Measurements from ENCODE around the gene BAZ2B. TPM values are rescaled to one million over a fixed set of nuclear protein-coding genes. Genes with fewer than 3 reads are reported as not detected.

The BAZ2B gene
- total RNA-seq, 1 experiment from 2014 or later, result 33.0 TPM

- TF ChIP-seq AFF4 (CRISPR knock-in tag; IDR thresholded peaks at IDR 0.05; ENCODE audit: borderline replicate concordance) (no peak), MYBL2 (CRISPR knock-in tag; IDR thresholded peaks at IDR 0.05) (no peak)
- H3K4me1 Mint-ChIP-seq, result no peaks in the 10 kb centered on the region
- H3K27ac Mint-ChIP-seq, result no peak overlapping the region
- POLR2A ChIA-PET, result no interaction called here
- DNase-seq (ENCODE audit: low spot score), result no peak
- ATAC-seq, result no peak
- H3K4me3 Mint-ChIP-seq, result no peak overlapping the region
- CTCF ChIA-PET, result no interaction called here
- no peaks in the 10 kb centered on the region for H3K9me3 Mint-ChIP-seq
- H3K27me3 Mint-ChIP-seq (ENCODE audit: low read depth), result no peaks in the 10 kb centered on the region
- H3K36me3 Mint-ChIP-seq, result peaks cover 23% of the 10 kb centered on the region
Observed at GRCh38 chr2:159371506-159371905, 244.8 kb downstream of the BAZ2B start.

- H3K4me1 Mint-ChIP-seq, result no peaks in the 10 kb centered on the region
- ChIA-PET POLR2A (no interaction called here), CTCF (no interaction called here)
- H3K27ac Mint-ChIP-seq, result no peak overlapping the region
- no peak overlapping the region for H3K4me3 Mint-ChIP-seq
- peaks cover 6% of the 10 kb centered on the region; the same call in 1 of the 2 replicates for H3K9me3 Mint-ChIP-seq
- DNase-seq (ENCODE audit: low spot score) (no peak), ATAC-seq (no peak)
- no peaks in the 10 kb centered on the region for H3K27me3 Mint-ChIP-seq (ENCODE audit: low read depth)
- peaks cover 31% of the 10 kb centered on the region for H3K36me3 Mint-ChIP-seq
- TF ChIP-seq NFATC4 (CRISPR knock-in tag; IDR thresholded peaks at IDR 0.05) (no peak), NR2C2 (CRISPR knock-in tag; IDR thresholded peaks at IDR 0.05) (no peak), ZNF512 (CRISPR knock-in tag; IDR thresholded peaks at IDR 0.05; ENCODE audit: borderline replicate concordance) (no peak), TEAD1 (CRISPR knock-in tag; IDR thresholded peaks at IDR 0.05) (no peak), NR3C1 (CRISPR knock-in tag; conservative IDR thresholded peaks at IDR 0.05; ENCODE audit: low read depth) (no peak), CBFB (CRISPR knock-in tag; IDR thresholded peaks at IDR 0.05; ENCODE audit: low read depth) (no peak), GRHL2 (CRISPR knock-in tag; IDR thresholded peaks at IDR 0.05; ENCODE audit: insufficient replicate concordance, severe bottlenecking) (no peak), ARID4B (CRISPR knock-in tag; IDR thresholded peaks at IDR 0.05; ENCODE audit: borderline replicate concordance) (no peak), ZNF671 (CRISPR knock-in tag; IDR thresholded peaks at IDR 0.05) (no peak), FOXP4 (CRISPR knock-in tag; IDR thresholded peaks at IDR 0.05) (no peak), E2F4 (CRISPR knock-in tag; IDR thresholded peaks at IDR 0.05; ENCODE audit: borderline replicate concordance, low read depth) (no peak), PRDM15 (CRISPR knock-in tag; IDR thresholded peaks at IDR 0.05) (no peak), CREM (CRISPR knock-in tag; IDR thresholded peaks at IDR 0.05) (no peak), ZNF423 (CRISPR knock-in tag; IDR thresholded peaks at IDR 0.05) (no peak), OVOL2 (CRISPR knock-in tag; IDR thresholded peaks at IDR 0.05; ENCODE audit: borderline replicate concordance) (no peak), ZNF138 (CRISPR knock-in tag; conservative IDR thresholded peaks at IDR 0.05) (no peak), NFE2L1 (CRISPR knock-in tag; IDR thresholded peaks at IDR 0.05) (no peak)
Observed at GRCh38 chr2:159366538-159366937, 249.8 kb downstream of the BAZ2B start.

Measured in WTC11 (cell line).